Trophoblast cell (in vitro differentiated cells and primary cell): Measurements from ENCODE around the gene CZIB.

Experiments
- DNase-seq, 2 donors: peaks; one replicate each; pipeline ENCODE4 v3.0.0-alpha.2; 2016
- H2AFZ ChIP-seq: 2 replicates; pipeline ENCODE4 v1.6.1; 2013; ENCODE audit warnings: low read length, moderate library complexity, mild to moderate bottlenecking; ENCODE audit not compliant: insufficient read depth, poor library complexity
- H2AK5ac ChIP-seq: 2 replicates; pipeline ENCODE4 v1.6.1; 2013; ENCODE audit warnings: mild to moderate bottlenecking, low read length
- H2BK120ac ChIP-seq: 2 replicates; pipeline ENCODE4 v1.6.1; 2013; ENCODE audit warnings: low read length, mild to moderate bottlenecking, moderate library complexity; ENCODE audit not compliant: insufficient read depth, poor library complexity
- H2BK12ac ChIP-seq: 2 replicates; pipeline ENCODE4 v1.6.1; 2013; ENCODE audit warnings: mild to moderate bottlenecking, low read length, moderate library complexity
- H2BK5ac ChIP-seq: 2 replicates; pipeline ENCODE4 v1.6.1; 2013; ENCODE audit warnings: low read length, low read depth, moderate library complexity, mild to moderate bottlenecking; ENCODE audit not compliant: poor library complexity
- H3K14ac ChIP-seq: 2 replicates; pipeline ENCODE4 v1.6.1; 2013; ENCODE audit warnings: mild to moderate bottlenecking, low read length
- H3K18ac ChIP-seq: 2 replicates; pipeline ENCODE4 v1.6.1; 2013; ENCODE audit warnings: mild to moderate bottlenecking, low read length
- H3K23ac ChIP-seq: 2 replicates; pipeline ENCODE4 v1.6.1; 2013; ENCODE audit warnings: low read length
- H3K27ac ChIP-seq: 2 replicates; pipeline ENCODE4 v1.5.1; 2013; ENCODE audit warnings: low read depth, mild to moderate bottlenecking, inconsistent platforms, low read length, moderate library complexity
- H3K27me3 ChIP-seq: 2 replicates; pipeline ENCODE4 v1.6.1; 2013; ENCODE audit warnings: inconsistent platforms, mild to moderate bottlenecking, low read length, moderate library complexity; ENCODE audit not compliant: insufficient read depth
- H3K36me3 ChIP-seq, 2 experiments: 1 replicate in 1 of 2; 2 replicates in 1 of 2; pipeline ENCODE4 v1.6.1; 2013; ENCODE audit warnings: low read length in 2 of 2, mild to moderate bottlenecking in 2 of 2, moderate library complexity in 1 of 2; ENCODE audit not compliant: insufficient read depth in 2 of 2, control insufficient read depth in 1 of 2
- H3K4ac ChIP-seq: 2 replicates; pipeline ENCODE4 v1.6.1; 2013; ENCODE audit warnings: low read depth, mild to moderate bottlenecking, low read length, moderate library complexity
- H3K4me1 ChIP-seq, 2 experiments: 1 replicate in 1 of 2; 2 replicates in 1 of 2; pipeline ENCODE4 v1.6.1; 2013; ENCODE audit warnings: low read length in 2 of 2, mild to moderate bottlenecking in 2 of 2, moderate library complexity in 1 of 2; ENCODE audit not compliant: insufficient read depth in 2 of 2, control insufficient read depth in 1 of 2
- H3K4me2 ChIP-seq: 2 replicates; pipeline ENCODE4 v1.6.1; 2013; ENCODE audit warnings: inconsistent platforms, mild to moderate bottlenecking, low read length, moderate library complexity
- H3K4me3 ChIP-seq: 2 replicates; pipeline ENCODE4 v1.5.1; 2013; ENCODE audit warnings: mild to moderate bottlenecking, low read depth, low read length, inconsistent platforms
- H3K79me1 ChIP-seq: one replicate; pipeline ENCODE4 v1.6.1; 2013; ENCODE audit warnings: low read length
- H3K79me2 ChIP-seq: 2 replicates; pipeline ENCODE4 v1.6.1; 2013; ENCODE audit warnings: low read length, mild to moderate bottlenecking; ENCODE audit not compliant: control insufficient read depth, insufficient read depth, poor library complexity
- H3K9ac ChIP-seq: 2 replicates; pipeline ENCODE4 v1.6.1; 2013; ENCODE audit warnings: mild to moderate bottlenecking, low read length
- H3K9me3 ChIP-seq: 2 replicates; pipeline ENCODE4 v1.6.1; 2013; ENCODE audit warnings: low read depth, mild to moderate bottlenecking, control low read depth, inconsistent platforms, low read length; ENCODE audit not compliant: insufficient read depth
- H4K12ac ChIP-seq: 2 replicates; pipeline ENCODE4 v1.6.1; 2013; ENCODE audit warnings: low read depth, mild to moderate bottlenecking, low read length, moderate library complexity
- H4K8ac ChIP-seq: 2 replicates; pipeline ENCODE4 v1.6.1; 2013; ENCODE audit warnings: low read depth, mild to moderate bottlenecking, low read length, moderate library complexity
- H4K91ac ChIP-seq: one replicate; pipeline ENCODE4 v1.6.1; 2013; ENCODE audit warnings: low read depth, mild to moderate bottlenecking, low read length, moderate library complexity
- WGBS: extraction: QIAGEN DNeasy Blood & Tissue Kit; methylation state at CpG from one replicate; pipeline ENCODE4 v1.1.7; 2013; ENCODE audit warnings: missing lambda C conversion rate; ENCODE audit not compliant: insufficient read length, insufficient coverage; ENCODE audit errors: extremely low coverage; 5-methylcytosine and 5-hydroxymethylcytosine counted together

The CZIB gene

DNA sequence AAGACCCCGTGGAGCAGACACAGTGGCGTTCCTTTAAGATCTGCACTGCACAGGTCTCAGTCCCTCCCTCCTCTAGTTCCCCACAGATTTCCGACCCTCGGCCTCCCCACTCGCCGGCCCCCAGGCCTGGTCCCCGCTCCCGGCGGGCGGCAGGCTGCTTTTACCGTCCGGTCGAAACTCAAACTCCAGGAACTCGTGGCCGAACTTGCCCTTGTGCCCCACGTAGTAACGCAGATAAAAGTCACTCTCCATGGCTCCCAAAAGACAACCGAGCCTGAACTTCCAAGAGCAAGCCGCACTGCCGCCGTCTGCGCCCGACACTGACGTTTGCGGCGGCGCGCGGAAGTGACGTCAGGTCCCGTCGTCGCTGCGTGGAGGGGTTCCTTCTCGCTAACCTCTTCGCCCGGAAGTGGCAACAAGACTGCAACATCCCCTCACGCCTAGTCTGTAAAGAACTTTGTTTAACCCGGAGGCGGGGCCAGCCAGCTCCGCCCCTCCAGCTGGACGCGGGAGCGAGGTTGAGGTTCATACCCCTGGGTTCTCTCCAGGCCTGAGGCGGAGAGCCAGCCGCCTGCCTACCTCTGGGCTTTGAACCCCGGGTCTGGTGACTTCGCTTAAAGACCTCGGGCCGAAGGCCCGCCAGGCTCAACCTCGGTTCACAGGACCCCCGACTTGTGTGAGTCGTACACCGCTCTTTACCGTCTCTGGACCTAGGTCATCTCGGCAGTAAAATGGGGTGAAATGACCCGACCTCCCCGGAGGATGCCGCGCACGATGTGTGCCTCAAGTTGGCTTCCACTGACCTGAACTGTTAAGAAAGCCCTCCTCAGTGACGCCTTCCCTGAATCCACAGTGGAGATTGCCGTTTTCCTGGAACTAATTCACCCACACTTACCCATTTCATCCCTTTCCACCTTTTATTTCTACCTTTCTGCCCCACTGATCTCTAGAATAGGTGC lies 18.0 kb upstream of the CZIB start, which contains the start of gene MAGOH:
Gene MAGOH (minus strand): TSS at position 322 of the 959 bp plus-strand sequence. CDS start 70 bp downstream, at position 252.
- WGBS, result no CpG with 5 or more reads among the region's 64 CpGs
- Histone ChIP-seq H2AK5ac (peak within 1 kb of the TSS; percentile 96), H2BK12ac (no peak within 1 kb of the TSS), H3K79me2 (peaks cover 9% of the 10 kb centered on the region), H3K36me3 (peaks cover 8% of the 10 kb centered on the region in 2 experiments), H3K14ac (peak within 1 kb of the TSS; percentile 65), H4K8ac (peak within 1 kb of the TSS; percentile 93), H3K4me2 (peak within 1 kb of the TSS; percentile 61), H3K9ac (peak within 1 kb of the TSS; percentile 95), H2BK5ac (peak within 1 kb of the TSS; percentile 52), H3K23ac (no peak within 1 kb of the TSS), H3K9me3 (no peaks in the 10 kb centered on the region), H3K4ac (peak within 1 kb of the TSS; percentile 100), H2BK120ac (peak within 1 kb of the TSS; percentile 74), H3K18ac (peak within 1 kb of the TSS; percentile 78), H4K91ac (peak within 1 kb of the TSS; percentile 78), H4K12ac (peak within 1 kb of the TSS; percentile 90), H3K27ac (peak within 1 kb of the TSS; percentile 46), H3K79me1 (peaks cover 6% of the 10 kb centered on the region), H2AFZ (peak within 1 kb of the TSS; percentile 87), H3K4me1 (peaks cover 7 to 8% of the 10 kb centered on the region in 2 experiments), H3K4me3 (peak within 1 kb of the TSS; percentile 93), H3K27me3 (no peaks in the 10 kb centered on the region)
- peak; percentile 96 to 98 for DNase-seq

DNA sequence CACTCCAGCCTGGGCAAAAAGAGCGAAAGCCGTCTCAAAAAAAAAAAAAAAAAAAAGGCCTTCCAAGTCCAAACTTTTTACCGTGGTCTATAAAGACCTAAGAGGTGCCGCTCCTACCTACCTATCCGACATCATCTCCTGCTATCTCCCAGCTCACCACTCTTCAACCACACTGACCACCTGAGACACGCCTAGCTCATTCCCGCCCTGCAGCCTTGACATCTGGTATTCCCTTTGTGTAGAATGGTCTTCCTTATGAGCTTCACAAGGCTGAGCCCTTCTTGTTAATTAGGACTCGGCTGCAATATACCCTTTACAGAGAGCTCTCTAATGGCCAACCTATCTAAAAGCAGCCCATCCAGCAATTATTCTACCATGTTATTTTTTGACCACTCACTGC lies 17.2 kb upstream of the CZIB start:
- Histone ChIP-seq H2BK5ac (no peak overlapping the region), H2BK12ac (no peak overlapping the region), H3K18ac (peak overlapping the region; percentile 78), H2AFZ (no peak overlapping the region), H4K12ac (peak overlapping the region; percentile 71), H3K36me3 (peaks cover 10 to 11% of the 10 kb centered on the region in 2 experiments), H3K14ac (no peak overlapping the region), H2BK120ac (peak overlapping the region; percentile 40), H3K27ac (no peak overlapping the region), H3K4ac (peak overlapping the region; percentile 100), H3K4me1 (peaks cover 7 to 8% of the 10 kb centered on the region in 2 experiments), H3K27me3 (no peaks in the 10 kb centered on the region), H4K8ac (peak overlapping the region; percentile 93), H3K4me2 (peak overlapping the region; percentile 61), H3K9ac (peak overlapping the region; percentile 95), H3K4me3 (peak overlapping the region; percentile 93), H3K79me1 (peaks cover 6% of the 10 kb centered on the region), H3K23ac (no peak overlapping the region), H3K9me3 (no peaks in the 10 kb centered on the region), H2AK5ac (peak overlapping the region; percentile 96), H4K91ac (no peak overlapping the region), H3K79me2 (peaks cover 9% of the 10 kb centered on the region)
- no CpG with 5 or more reads among the region's 8 CpGs for WGBS
- DNase-seq, result no peak

- H2BK12ac ChIP-seq, result no peak overlapping the region
- H3K27ac ChIP-seq, result peak overlapping the region; percentile 62
- no peak overlapping the region for H3K23ac ChIP-seq
- no peaks in the 10 kb centered on the region for H3K27me3 ChIP-seq
- no peak overlapping the region for H3K4ac ChIP-seq
- no peak overlapping the region for H3K18ac ChIP-seq
- peak overlapping the region; percentile 71 for H3K14ac ChIP-seq
- peaks cover 5% of the 10 kb centered on the region for H3K79me1 ChIP-seq
- H3K4me3 ChIP-seq, result peak overlapping the region; percentile 59
- H2AK5ac ChIP-seq, result no peak overlapping the region
- H3K4me1 ChIP-seq, result peaks cover 0 to 9% of the 10 kb centered on the region in 2 experiments
- H2BK120ac ChIP-seq, result no peak overlapping the region
- peak overlapping the region; percentile 68 for H3K9ac ChIP-seq
- peak overlapping the region; percentile 63 for H4K91ac ChIP-seq
- H3K36me3 ChIP-seq, result peaks cover 2 to 6% of the 10 kb centered on the region in 2 experiments
- H4K8ac ChIP-seq, result peak overlapping the region; percentile 97
- no peak for DNase-seq
- peaks cover 3% of the 10 kb centered on the region for H3K79me2 ChIP-seq
- H2BK5ac ChIP-seq, result peak overlapping the region; percentile 44
- peak overlapping the region; percentile 78 for H3K4me2 ChIP-seq
- no peaks in the 10 kb centered on the region for H3K9me3 ChIP-seq
- no CpG with 5 or more reads among the region's 3 CpGs for WGBS
- H4K12ac ChIP-seq, result peak overlapping the region; percentile 90
- H2AFZ ChIP-seq, result peak overlapping the region; percentile 61
Observed at GRCh38 chr1:53220962-53221286, 490 bp upstream of the CZIB start.

DNA sequence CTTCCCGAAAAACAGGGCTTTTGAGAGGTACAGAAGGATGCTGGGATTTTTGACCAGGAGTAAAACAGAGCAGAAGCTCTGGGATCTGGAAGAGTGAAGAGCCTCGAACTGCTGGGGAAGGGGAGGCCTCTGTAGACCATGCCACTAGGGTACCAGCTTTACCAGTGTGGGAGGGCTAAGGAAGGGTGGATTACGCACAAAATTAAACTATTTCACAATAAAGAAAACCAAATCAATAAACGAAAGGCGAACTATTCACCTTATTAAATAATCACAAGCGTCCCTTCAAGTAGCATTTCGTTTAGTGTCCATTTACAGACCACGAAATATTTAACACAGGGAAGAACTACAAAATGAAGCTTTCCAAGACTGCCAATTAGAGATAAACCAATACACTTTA lies 723 bp downstream of the CZIB start:
- H4K12ac ChIP-seq, result peak overlapping the region; percentile 64
- no peak overlapping the region for H2AK5ac ChIP-seq
- H4K91ac ChIP-seq, result no peak overlapping the region
- H3K36me3 ChIP-seq, result peaks cover 4 to 8% of the 10 kb centered on the region in 2 experiments
- H3K9me3 ChIP-seq, result no peaks in the 10 kb centered on the region
- H3K18ac ChIP-seq, result no peak overlapping the region
- no peak overlapping the region for H2BK5ac ChIP-seq
- H2AFZ ChIP-seq, result no peak overlapping the region
- no peak overlapping the region for H3K4me3 ChIP-seq
- no peak overlapping the region for H3K4ac ChIP-seq
- H3K14ac ChIP-seq, result no peak overlapping the region
- no peaks in the 10 kb centered on the region for H3K27me3 ChIP-seq
- H3K23ac ChIP-seq, result no peak overlapping the region
- H4K8ac ChIP-seq, result peak overlapping the region; percentile 92
- peaks cover 0 to 9% of the 10 kb centered on the region in 2 experiments for H3K4me1 ChIP-seq
- H3K79me2 ChIP-seq, result peaks cover 3% of the 10 kb centered on the region
- H3K27ac ChIP-seq, result no peak overlapping the region
- no peak for DNase-seq
- no peak overlapping the region for H2BK12ac ChIP-seq
- H3K79me1 ChIP-seq, result peaks cover 5% of the 10 kb centered on the region
- H2BK120ac ChIP-seq, result no peak overlapping the region
- no peak overlapping the region for H3K9ac ChIP-seq
- WGBS, result no CpG with 5 or more reads among the region's 8 CpGs
- H3K4me2 ChIP-seq, result peak overlapping the region; percentile 78
